ENCODE measurements around the gene PTDSS2.
"Not testable (repeated sequence)": the region's sequence is repeated elsewhere in the genome, so short reads cannot be mapped to it uniquely, and the experiment has no call there.

The PTDSS2 gene

GRCh38 chr11:433641-434040, 16.4 kb upstream of the PTDSS2 start:
- DNase-seq, result no peak

GRCh38 chr11:434496-434895, 15.6 kb upstream of the PTDSS2 start:
- DNase-seq, result no peak

- DNase-seq, result not testable (repeated sequence)
These were observed 14.9 kb upstream of the PTDSS2 start for GRCh38 chr11:434999-435740.

- DNase-seq, result no peak
These were observed 12.7 kb upstream of the PTDSS2 start for GRCh38 chr11:437228-437870.

- no peak for DNase-seq
These were observed 11.8 kb upstream of the PTDSS2 start for GRCh38 chr11:438101-438844.

- DNase-seq, result no peak
These were observed 10.6 kb upstream of the PTDSS2 start for GRCh38 chr11:439315-440064.

- DNase-seq, result no peak
These were observed 9.7 kb upstream of the PTDSS2 start for GRCh38 chr11:440065-441042.

GRCh38 chr11:441043-441417, 9.0 kb upstream of the PTDSS2 start:
- DNase-seq, result no peak

GRCh38 chr11:441418-442274, 8.4 kb upstream of the PTDSS2 start, which contains the start of gene ANO9:
Gene ANO9 (minus strand): TSS chr11:442011. CDS start chr11:441926, 85 bp downstream.
- DNase-seq, result peak; percentile 40

GRCh38 chr11:442611-443081, 7.4 kb upstream of the PTDSS2 start:
- DNase-seq, result no peak

GRCh38 chr11:443542-444199, 6.4 kb upstream of the PTDSS2 start:
- DNase-seq, result no peak

GRCh38 chr11:444396-445144, 5.5 kb upstream of the PTDSS2 start:
- DNase-seq, result no peak

- DNase-seq, result no peak
These were observed 4.1 kb upstream of the PTDSS2 start for GRCh38 chr11:445765-446588.

GRCh38 chr11:446891-447290, 3.2 kb upstream of the PTDSS2 start:
- DNase-seq, result no peak

GRCh38 chr11:447923-448731, 2.0 kb upstream of the PTDSS2 start:
- DNase-seq, result peak; percentile 96

- peak; percentile 68 for DNase-seq
These were observed 851 bp downstream of the PTDSS2 start for GRCh38 chr11:450809-451451.

- DNase-seq, result no peak
These were observed 1.7 kb downstream of the PTDSS2 start for GRCh38 chr11:451738-452137.

All from activated CD4-positive, alpha-beta T cell treated with anti-CD3 and anti-CD28 coated beads, Interleukin-2, amount 50 U/mL, for 16 hours (primary cell).